Measurements from ENCODE around the gene FBXL16.
A peak's percentile ranks its signal among the peaks of the same experiment; 100 is the strongest.

FBXL16 gene

DNA sequence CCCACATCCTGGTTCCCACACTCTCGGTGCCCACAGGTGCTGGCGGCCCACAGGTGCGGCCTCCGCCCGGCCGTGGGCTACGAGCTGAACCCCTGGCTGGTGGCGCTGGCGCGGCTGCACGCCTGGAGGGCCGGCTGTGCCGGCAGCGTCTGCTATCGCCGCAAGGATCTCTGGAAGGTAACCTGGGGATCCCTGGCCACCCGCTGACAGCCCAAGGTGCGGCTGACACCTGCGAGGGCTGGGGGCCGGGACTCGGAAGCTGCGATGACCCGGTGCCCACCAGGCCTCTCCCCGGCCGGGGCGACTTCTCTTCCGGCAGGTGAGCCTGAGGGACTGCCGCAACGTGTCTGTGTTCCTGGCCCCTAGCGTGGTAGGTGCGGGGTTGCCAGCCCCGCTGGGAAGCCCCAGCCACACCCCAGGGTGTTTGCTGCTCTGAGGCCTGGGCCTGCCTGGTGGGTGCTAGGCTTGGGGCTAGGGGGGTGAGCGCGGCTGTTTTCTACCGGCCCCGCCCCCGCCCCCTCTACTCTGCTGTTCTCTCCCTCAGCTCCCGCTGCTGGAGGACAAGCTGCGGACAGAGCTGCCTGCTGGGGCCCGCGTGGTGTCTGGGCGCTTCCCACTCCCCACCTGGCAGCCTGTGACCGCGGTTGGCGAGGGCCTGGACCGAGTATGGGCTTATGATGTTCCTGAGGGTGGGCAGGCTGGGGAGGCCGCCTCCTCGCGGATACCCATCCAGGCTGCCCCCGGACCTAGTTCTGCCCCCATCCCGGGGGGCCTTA lies 16.4 kb upstream of the FBXL16 start:
- no CpG with 5 or more reads among the region's 51 CpGs for WGBS (ENCODE audit: extremely low coverage, insufficient coverage, insufficient read length)

DNA sequence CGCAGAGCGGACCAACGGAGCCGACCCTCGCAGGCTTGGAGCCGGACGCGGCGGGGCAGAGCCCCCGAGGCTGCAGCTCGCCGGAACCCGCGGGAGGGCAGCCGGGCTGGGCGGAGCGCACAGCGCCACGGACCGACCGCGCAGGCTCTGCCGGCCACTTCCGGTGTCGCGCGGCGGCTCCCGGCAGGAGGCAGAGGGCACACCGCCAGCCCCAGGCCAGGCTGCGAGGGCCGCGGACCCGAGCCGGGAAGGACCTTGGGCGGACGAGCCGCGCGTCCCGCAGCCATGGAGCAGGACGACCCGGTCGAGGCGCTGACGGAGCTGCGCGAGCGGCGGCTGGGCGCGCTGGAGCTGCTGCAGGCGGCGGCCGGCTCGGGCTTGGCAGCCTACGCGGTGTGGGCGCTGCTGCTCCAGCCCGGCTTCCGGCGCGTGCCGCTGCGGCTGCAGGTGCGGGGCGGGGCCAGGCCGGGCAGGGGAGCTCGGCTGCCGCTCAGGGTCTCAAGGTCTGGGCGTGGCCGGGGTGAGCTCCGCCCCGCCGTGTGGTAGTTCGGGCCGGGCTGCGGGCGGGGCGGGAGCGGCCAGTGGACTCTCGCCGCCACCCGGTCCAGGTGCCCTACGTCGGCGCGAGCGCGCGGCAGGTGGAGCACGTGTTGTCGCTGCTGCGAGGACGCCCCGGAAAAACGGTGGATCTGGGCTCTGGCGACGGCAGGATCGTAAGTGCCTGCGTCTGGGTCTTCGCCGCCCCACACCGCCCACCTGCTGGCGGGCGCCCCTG lies 15.6 kb upstream of the FBXL16 start, which contains the start of gene ANTKMT:
ANTKMT (plus strand) TSS at position 157 of the 775 bp plus-strand sequence; CDS start at position 286, 129 bp downstream.
- peaks cover 13 to 16% of the 10 kb centered on the region in 2 experiments for H3K4me1 ChIP-seq (ENCODE audit: control insufficient read depth in 1 of 2, insufficient read depth in 2 of 2, low read length in 2 of 2)
- peak; percentile 84 to 88 for DNase-seq
- peaks cover 2% of the 10 kb centered on the region for H3K27me3 ChIP-seq (ENCODE audit: insufficient read depth, low read length)
- H2AK5ac ChIP-seq (ENCODE audit: low read length), result peak within 1 kb of the TSS; percentile 85
- H3K36me3 ChIP-seq (ENCODE audit: control insufficient read depth in 1 of 2, insufficient read depth in 2 of 2, low read length in 2 of 2), result peaks cover 0 to 3% of the 10 kb centered on the region in 2 experiments
- H3K27ac ChIP-seq (ENCODE audit: low read depth, low read length), result peak within 1 kb of the TSS; percentile 81
- H3K14ac ChIP-seq (ENCODE audit: low read length), result peak within 1 kb of the TSS; percentile 96
- H3K79me2 ChIP-seq (ENCODE audit: control insufficient read depth, insufficient read depth, low read length, poor library complexity), result peaks cover 6% of the 10 kb centered on the region
- peak within 1 kb of the TSS; percentile 81 for H2BK5ac ChIP-seq (ENCODE audit: low read depth, low read length, poor library complexity)
- peak within 1 kb of the TSS; percentile 95 for H4K91ac ChIP-seq (ENCODE audit: low read depth, low read length)
- no CpG with 5 or more reads among the region's 106 CpGs for WGBS (ENCODE audit: extremely low coverage, insufficient coverage, insufficient read length)
- peak within 1 kb of the TSS; percentile 86 for H2BK120ac ChIP-seq (ENCODE audit: insufficient read depth, low read length, poor library complexity)
- peak within 1 kb of the TSS; percentile 95 for H4K8ac ChIP-seq (ENCODE audit: low read depth, low read length)
- H4K12ac ChIP-seq (ENCODE audit: low read depth, low read length), result peak within 1 kb of the TSS; percentile 96
- peak within 1 kb of the TSS; percentile 85 for H3K4ac ChIP-seq (ENCODE audit: low read depth, low read length)
- peak within 1 kb of the TSS; percentile 94 for H3K9ac ChIP-seq (ENCODE audit: low read length)
- peak within 1 kb of the TSS; percentile 82 for H3K4me2 ChIP-seq (ENCODE audit: low read length)
- peak within 1 kb of the TSS; percentile 95 for H3K4me3 ChIP-seq (ENCODE audit: low read depth, low read length)
- H3K9me3 ChIP-seq (ENCODE audit: insufficient read depth, low read depth, low read length), result peaks cover 10% of the 10 kb centered on the region
- H3K23ac ChIP-seq (ENCODE audit: low read length), result no peak within 1 kb of the TSS
- peak within 1 kb of the TSS; percentile 94 for H2AFZ ChIP-seq (ENCODE audit: insufficient read depth, low read length, poor library complexity)
- peak within 1 kb of the TSS; percentile 95 for H3K18ac ChIP-seq (ENCODE audit: low read length)
- no peak within 1 kb of the TSS for H2BK12ac ChIP-seq (ENCODE audit: low read length)
- peaks cover 9% of the 10 kb centered on the region for H3K79me1 ChIP-seq (ENCODE audit: low read length)

More for the DNA sequence above, 16.4 kb upstream of the FBXL16 start:
- Histone ChIP-seq H2BK5ac (ENCODE audit: low read depth, low read length, poor library complexity) (no peak overlapping the region), H2BK12ac (ENCODE audit: low read length) (no peak overlapping the region), H3K36me3 (ENCODE audit: control insufficient read depth in 1 of 2, insufficient read depth in 2 of 2, low read length in 2 of 2) (peaks cover 0 to 3% of the 10 kb centered on the region in 2 experiments), H2AK5ac (ENCODE audit: low read length) (peak overlapping the region; percentile 3), H3K4me2 (ENCODE audit: low read length) (peak overlapping the region; percentile 82), H3K23ac (ENCODE audit: low read length) (no peak overlapping the region), H3K27ac (ENCODE audit: low read depth, low read length) (no peak overlapping the region), H3K9me3 (ENCODE audit: insufficient read depth, low read depth, low read length) (peaks cover 8% of the 10 kb centered on the region), H4K12ac (ENCODE audit: low read depth, low read length) (no peak overlapping the region), H2BK120ac (ENCODE audit: insufficient read depth, low read length, poor library complexity) (no peak overlapping the region), H3K4me1 (ENCODE audit: control insufficient read depth in 1 of 2, insufficient read depth in 2 of 2, low read length in 2 of 2) (peaks cover 13 to 18% of the 10 kb centered on the region in 2 experiments), H3K27me3 (ENCODE audit: insufficient read depth, low read length) (no peaks in the 10 kb centered on the region), H3K14ac (ENCODE audit: low read length) (no peak overlapping the region), H2AFZ (ENCODE audit: insufficient read depth, low read length, poor library complexity) (no peak overlapping the region), H4K8ac (ENCODE audit: low read depth, low read length) (no peak overlapping the region), H3K9ac (ENCODE audit: low read length) (no peak overlapping the region), H3K79me1 (ENCODE audit: low read length) (peaks cover 9% of the 10 kb centered on the region), H4K91ac (ENCODE audit: low read depth, low read length) (peak overlapping the region; percentile 95), H3K79me2 (ENCODE audit: control insufficient read depth, insufficient read depth, low read length, poor library complexity) (peaks cover 6% of the 10 kb centered on the region), H3K4me3 (ENCODE audit: low read depth, low read length) (no peak overlapping the region), H3K4ac (ENCODE audit: low read depth, low read length) (no peak overlapping the region), H3K18ac (ENCODE audit: low read length) (no peak overlapping the region)
- no peak for DNase-seq

DNA sequence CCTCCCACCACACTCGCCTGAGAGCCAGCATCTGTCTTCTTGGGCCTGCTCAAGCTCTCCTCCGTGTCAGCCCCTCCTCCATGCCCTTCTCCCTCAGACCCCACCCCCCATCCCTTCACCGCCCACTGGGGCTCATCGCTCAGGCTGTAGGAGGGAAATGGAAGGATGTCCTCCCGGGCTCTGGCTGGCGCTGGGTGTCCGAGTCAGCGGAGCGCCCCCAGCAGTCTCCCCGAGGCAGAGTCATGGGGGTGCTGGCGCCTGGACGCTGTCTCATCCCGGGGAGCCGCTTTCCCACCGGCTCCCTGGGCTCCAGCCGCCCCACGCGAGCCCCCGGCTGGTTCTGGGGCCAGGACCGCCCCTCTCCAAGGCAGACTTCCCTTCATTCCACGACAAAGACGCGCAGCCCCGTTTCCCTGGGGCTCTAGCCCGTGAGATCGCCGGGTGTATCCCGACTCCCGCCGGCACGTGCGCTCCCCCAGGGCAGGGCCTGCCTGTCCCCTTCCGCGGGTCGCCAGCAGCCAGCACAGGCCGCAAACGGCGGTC lies 14.9 kb upstream of the FBXL16 start:
- peak overlapping the region; percentile 95 for H3K18ac ChIP-seq (ENCODE audit: low read length)
- H4K91ac ChIP-seq (ENCODE audit: low read depth, low read length), result peak overlapping the region; percentile 95
- H3K36me3 ChIP-seq (ENCODE audit: control insufficient read depth in 1 of 2, insufficient read depth in 2 of 2, low read length in 2 of 2), result peaks cover 0 to 3% of the 10 kb centered on the region in 2 experiments
- H4K12ac ChIP-seq (ENCODE audit: low read depth, low read length), result peak overlapping the region; percentile 92
- H3K9me3 ChIP-seq (ENCODE audit: insufficient read depth, low read depth, low read length), result peaks cover 10% of the 10 kb centered on the region
- peak overlapping the region; percentile 65 for H3K9ac ChIP-seq (ENCODE audit: low read length)
- peaks cover 7% of the 10 kb centered on the region for H3K27me3 ChIP-seq (ENCODE audit: insufficient read depth, low read length)
- WGBS (ENCODE audit: extremely low coverage, insufficient coverage, insufficient read length), result no CpG with 5 or more reads among the region's 38 CpGs
- peak overlapping the region; percentile 86 for H2BK120ac ChIP-seq (ENCODE audit: insufficient read depth, low read length, poor library complexity)
- H3K4ac ChIP-seq (ENCODE audit: low read depth, low read length), result peak overlapping the region; percentile 85
- peak overlapping the region; percentile 94 for H2AFZ ChIP-seq (ENCODE audit: insufficient read depth, low read length, poor library complexity)
- H3K4me3 ChIP-seq (ENCODE audit: low read depth, low read length), result peak overlapping the region; percentile 95
- peaks cover 9% of the 10 kb centered on the region for H3K79me1 ChIP-seq (ENCODE audit: low read length)
- no peak overlapping the region for H2BK12ac ChIP-seq (ENCODE audit: low read length)
- peak overlapping the region; percentile 96 for H3K14ac ChIP-seq (ENCODE audit: low read length)
- H2AK5ac ChIP-seq (ENCODE audit: low read length), result peak overlapping the region; percentile 85
- H3K4me2 ChIP-seq (ENCODE audit: low read length), result peak overlapping the region; percentile 82
- H3K4me1 ChIP-seq (ENCODE audit: control insufficient read depth in 1 of 2, insufficient read depth in 2 of 2, low read length in 2 of 2), result peaks cover 16 to 19% of the 10 kb centered on the region in 2 experiments
- H2BK5ac ChIP-seq (ENCODE audit: low read depth, low read length, poor library complexity), result peak overlapping the region; percentile 81
- peaks cover 6% of the 10 kb centered on the region for H3K79me2 ChIP-seq (ENCODE audit: control insufficient read depth, insufficient read depth, low read length, poor library complexity)
- no peak overlapping the region for H3K23ac ChIP-seq (ENCODE audit: low read length)
- no peak for DNase-seq
- H4K8ac ChIP-seq (ENCODE audit: low read depth, low read length), result peak overlapping the region; percentile 95
- peak overlapping the region; percentile 81 for H3K27ac ChIP-seq (ENCODE audit: low read depth, low read length)

DNA sequence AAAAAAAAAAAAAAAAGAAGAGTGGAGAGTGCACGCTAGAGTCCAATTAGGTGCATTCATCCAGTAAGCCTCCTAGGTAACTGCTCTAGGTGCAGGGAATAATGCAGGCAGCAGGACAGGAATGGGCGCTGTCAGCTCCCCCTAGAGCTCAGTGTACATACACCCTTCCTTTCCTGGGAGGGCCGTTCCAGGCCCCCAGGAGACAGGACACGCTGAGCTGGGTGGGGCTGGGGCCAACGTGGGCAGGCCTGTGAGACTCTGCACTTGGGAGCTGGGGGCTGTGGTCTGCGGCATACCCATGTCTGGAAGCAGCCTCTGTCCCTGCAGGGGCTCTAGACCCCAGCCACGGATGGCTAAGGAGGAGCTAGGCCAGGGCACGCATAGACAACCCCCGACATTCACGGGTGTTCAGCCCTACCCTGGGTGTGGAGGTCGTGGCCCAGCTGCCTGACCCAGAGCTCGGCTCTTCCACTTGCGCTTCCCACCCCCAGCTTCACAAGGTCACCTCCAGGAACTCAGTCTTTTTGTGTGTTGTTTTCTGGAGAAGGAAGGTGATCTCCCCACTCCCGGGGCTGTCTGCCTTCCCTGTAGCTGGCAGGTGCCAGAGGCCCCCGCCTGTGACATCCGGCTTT lies 14.3 kb upstream of the FBXL16 start:
- peaks cover 0 to 3% of the 10 kb centered on the region in 2 experiments for H3K36me3 ChIP-seq (ENCODE audit: control insufficient read depth in 1 of 2, insufficient read depth in 2 of 2, low read length in 2 of 2)
- H3K79me1 ChIP-seq (ENCODE audit: low read length), result peaks cover 9% of the 10 kb centered on the region
- peak overlapping the region; percentile 42 for H3K9ac ChIP-seq (ENCODE audit: low read length)
- no peak overlapping the region for H3K4me3 ChIP-seq (ENCODE audit: low read depth, low read length)
- H3K23ac ChIP-seq (ENCODE audit: low read length), result no peak overlapping the region
- peaks cover 10% of the 10 kb centered on the region for H3K9me3 ChIP-seq (ENCODE audit: insufficient read depth, low read depth, low read length)
- H3K4ac ChIP-seq (ENCODE audit: low read depth, low read length), result no peak overlapping the region
- no peak overlapping the region for H4K12ac ChIP-seq (ENCODE audit: low read depth, low read length)
- WGBS (ENCODE audit: extremely low coverage, insufficient coverage, insufficient read length), result no CpG with 5 or more reads among the region's 16 CpGs
- H3K27me3 ChIP-seq (ENCODE audit: insufficient read depth, low read length), result peaks cover 12% of the 10 kb centered on the region
- peak overlapping the region; percentile 16 for H3K18ac ChIP-seq (ENCODE audit: low read length)
- no peak overlapping the region for H2BK120ac ChIP-seq (ENCODE audit: insufficient read depth, low read length, poor library complexity)
- no peak overlapping the region for H4K91ac ChIP-seq (ENCODE audit: low read depth, low read length)
- H4K8ac ChIP-seq (ENCODE audit: low read depth, low read length), result no peak overlapping the region
- H3K4me2 ChIP-seq (ENCODE audit: low read length), result peak overlapping the region; percentile 82
- no peak overlapping the region for H2AK5ac ChIP-seq (ENCODE audit: low read length)
- H2BK5ac ChIP-seq (ENCODE audit: low read depth, low read length, poor library complexity), result no peak overlapping the region
- no peak overlapping the region for H2BK12ac ChIP-seq (ENCODE audit: low read length)
- DNase-seq, result peak in 1 of 2 donors; percentile 33
- no peak overlapping the region for H3K14ac ChIP-seq (ENCODE audit: low read length)
- H3K79me2 ChIP-seq (ENCODE audit: control insufficient read depth, insufficient read depth, low read length, poor library complexity), result peaks cover 6% of the 10 kb centered on the region
- peaks cover 20 to 23% of the 10 kb centered on the region in 2 experiments for H3K4me1 ChIP-seq (ENCODE audit: control insufficient read depth in 1 of 2, insufficient read depth in 2 of 2, low read length in 2 of 2)
- H3K27ac ChIP-seq (ENCODE audit: low read depth, low read length), result no peak overlapping the region
- H2AFZ ChIP-seq (ENCODE audit: insufficient read depth, low read length, poor library complexity), result peak overlapping the region; percentile 94
